ENCODE results near the gene CD320.
"Not testable (repeated sequence)": the region's sequence is repeated elsewhere in the genome, so short reads cannot be mapped to it uniquely, and the experiment has no call there.

DNA sequence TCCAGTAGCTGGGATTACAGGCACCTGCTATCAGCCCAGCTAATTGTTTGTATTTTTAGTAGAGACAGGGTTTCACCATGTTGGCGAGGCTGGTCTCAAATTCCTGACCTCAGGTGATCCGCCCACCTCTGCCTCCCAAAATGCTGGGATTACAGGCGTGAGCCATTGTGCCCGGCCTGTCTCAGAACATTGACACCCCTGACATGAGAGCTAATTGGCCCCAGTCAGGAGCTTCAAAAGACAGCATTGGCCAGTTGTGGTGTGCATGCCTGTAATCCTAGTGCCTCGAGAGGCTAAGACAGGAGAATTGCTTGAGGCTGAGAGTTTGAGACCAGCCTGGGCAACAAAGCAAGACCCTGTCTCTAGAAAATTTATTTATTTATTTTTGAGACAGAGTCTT is 44.7 kb upstream of the CD320 start:
- TF ChIP-seq EZH2phosphoT487 (conservative IDR thresholded peaks at IDR 0.05; ENCODE audit: low read length); CTCF (IDR thresholded peaks at IDR 0.05; ENCODE audit: insufficient read depth, low read length, poor library complexity, severe bottlenecking): not testable (repeated sequence)
